HG03354 (cell line): ENCODE results near the gene MADD.
A peak's percentile ranks its signal among the peaks of the same experiment; 100 is the strongest.

Experiments used
- ATAC-seq: cut with Tn5 transposase; IDR thresholded peaks from one replicate; pipeline ENCODE4 v1.9.1; 2021; ENCODE audit warnings: mild to moderate bottlenecking; ENCODE audit not compliant: unreplicated experiment, poor library complexity, severe bottlenecking

The MADD gene

DNA sequence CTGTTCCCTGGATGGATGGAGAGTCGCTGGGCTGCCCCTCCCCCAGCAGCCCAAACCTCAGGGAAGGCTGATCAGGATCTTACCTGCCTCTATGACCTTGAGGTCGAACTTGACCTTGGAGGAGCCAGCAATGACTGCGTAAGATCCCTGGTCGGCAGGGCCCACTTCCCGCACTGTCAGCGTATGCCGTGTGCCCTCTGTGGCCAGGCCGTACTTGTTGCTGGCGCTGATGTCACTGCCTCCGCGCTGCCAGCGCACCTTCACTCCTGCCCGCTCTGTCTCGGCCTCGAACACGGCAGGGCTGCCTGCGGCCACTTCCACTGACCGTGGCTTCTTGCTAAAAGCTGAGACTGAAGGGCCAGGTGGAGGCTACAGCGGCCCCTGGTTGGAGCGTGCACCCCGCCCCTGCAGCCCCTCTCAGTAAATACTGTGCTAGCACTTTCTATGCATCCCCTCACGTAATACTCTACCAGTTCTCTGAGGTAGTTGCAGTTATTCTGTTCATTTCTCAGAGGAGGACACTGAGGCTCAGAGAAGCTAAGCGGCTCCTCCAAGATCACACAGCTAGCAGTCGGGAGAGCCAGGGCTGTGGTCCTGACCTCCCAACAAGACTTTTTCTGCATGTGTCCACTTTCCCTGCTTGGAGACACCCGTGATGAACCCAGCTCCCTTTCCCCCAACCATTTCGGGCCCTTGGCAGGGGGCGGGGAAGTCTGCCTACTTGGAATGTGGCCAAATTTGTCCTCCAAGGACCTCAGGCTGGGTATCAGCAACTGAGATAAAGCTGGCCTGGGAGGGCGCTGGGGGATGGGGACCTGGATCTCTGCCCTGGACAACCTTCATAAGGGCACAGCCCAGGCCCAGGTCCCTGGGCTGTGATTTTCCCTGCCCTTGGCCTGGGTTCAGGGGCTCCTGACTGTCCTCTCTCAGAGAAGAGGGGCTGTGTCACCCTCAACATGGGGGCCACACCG, 81.5 kb downstream of the MADD start:
- ATAC-seq, result no peak

DNA sequence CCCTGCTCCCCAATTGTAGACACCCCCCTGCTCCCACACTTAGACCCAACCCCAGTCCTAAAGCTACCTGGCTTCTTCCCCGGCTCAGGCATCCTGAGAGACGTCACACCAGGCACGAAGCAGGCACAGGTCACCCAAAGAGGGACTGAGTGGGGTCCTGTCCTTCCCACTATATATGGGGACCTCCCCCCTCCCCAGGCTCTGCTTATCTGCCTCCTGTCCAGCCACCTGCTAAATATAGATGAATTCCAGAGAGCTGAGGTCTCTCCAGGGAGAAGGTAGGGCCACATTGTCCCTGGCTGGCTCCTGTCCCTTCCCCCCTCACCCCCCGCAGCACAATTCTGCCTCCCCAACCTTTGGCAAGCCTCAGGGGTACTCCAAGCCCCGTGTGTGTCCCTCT, 82.6 kb downstream of the MADD start, which contains the start of gene MYBPC3:
TSS of gene MYBPC3 (minus strand) at position 147 of the 400 bp plus-strand sequence. CDS start at position 92, 55 bp downstream.
- ATAC-seq, result no peak

DNA sequence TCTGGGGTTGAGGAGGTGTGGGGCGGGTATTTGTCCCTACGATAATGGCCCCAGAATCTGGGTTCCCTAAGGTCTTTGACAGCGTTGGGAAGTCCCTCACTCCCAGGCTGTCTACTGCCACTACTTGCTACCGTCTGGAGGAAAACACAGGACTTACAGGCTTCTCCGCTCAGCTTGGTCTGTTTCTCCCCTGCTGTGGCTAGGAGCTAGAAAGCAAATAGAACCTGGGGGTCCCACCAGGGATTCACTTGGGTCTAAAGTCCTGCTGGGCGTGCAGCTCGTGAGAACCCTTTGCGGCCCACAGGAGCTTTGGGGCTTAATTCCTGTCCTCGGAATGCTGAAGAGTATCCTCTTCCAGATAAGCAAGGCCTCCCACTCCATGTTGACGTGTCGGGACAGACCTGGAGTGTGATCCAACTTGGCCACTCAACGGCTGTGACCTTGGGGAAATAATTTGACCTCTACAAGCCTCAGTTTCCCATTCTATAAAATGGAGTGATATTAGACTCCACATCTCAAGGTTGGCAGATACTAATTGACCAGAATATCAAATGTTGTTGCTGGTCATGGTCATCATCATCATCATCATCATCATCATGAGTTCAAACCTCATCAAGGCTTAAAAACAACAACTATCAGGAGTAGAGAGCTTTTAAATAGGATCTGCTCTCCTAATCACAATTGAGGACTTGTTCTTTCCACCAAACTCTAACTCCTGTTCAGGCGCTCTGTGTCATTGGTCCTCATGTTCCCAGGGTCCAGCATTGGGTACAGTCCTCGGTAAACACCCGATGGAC, 84.2 kb downstream of the MADD start:
- ATAC-seq, result no peak

DNA sequence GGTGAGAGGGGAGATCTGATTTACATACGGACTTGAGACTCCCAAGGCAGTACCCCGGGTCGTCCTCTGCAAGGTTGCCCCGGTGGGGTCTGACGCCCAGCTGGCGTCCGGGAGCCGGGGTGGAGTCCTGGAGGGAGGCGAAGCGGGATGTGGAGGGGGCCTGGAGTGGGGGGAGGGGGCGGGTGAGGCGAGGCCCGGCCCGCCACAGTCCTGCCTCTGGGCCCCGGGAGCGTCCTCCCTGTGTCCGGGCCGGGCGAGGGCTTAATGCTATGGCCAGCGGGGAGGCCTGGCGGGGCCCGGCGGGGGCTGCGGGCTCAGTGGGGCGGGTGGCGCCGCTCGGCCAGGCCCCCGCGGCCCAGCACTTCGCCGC, 85.0 kb downstream of the MADD start:
- no peak for ATAC-seq

DNA sequence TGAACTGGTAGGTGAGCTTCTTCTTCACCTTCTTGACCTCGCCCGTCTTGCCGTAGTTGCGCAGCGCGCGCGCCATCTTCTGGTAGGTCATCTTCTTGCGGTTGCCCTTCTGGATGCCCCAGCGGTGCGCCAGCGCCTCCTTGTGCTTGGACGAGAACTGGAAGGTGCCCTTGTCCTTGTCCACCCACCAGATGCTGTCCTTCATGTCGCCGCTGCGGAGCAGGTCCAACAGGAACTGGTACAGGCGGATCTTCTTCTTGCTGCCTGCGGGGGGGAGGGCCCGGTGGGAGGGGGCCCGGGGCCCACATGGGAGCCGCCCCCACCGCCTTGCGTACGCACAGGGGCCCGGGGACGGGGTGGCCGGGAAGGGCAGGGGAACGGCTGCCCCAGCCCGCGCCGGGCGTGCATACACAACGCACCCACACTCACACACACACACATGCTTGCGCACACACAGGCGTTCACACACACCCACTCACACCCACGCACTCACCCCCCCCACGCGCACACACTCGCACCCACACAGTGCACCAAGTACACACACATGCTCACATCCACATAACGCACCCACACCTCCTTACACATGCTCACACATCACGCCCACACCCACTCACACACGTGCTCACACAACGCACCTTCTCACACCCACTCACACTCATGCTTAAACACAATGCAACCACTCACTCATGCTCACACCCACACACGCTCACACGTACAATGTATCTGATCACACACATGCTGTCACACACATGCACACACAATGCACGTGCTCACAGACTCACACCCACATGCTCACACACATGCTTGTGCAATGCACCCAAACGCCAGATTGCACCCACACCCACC, 85.6 kb downstream of the MADD start:
- no peak for ATAC-seq

DNA sequence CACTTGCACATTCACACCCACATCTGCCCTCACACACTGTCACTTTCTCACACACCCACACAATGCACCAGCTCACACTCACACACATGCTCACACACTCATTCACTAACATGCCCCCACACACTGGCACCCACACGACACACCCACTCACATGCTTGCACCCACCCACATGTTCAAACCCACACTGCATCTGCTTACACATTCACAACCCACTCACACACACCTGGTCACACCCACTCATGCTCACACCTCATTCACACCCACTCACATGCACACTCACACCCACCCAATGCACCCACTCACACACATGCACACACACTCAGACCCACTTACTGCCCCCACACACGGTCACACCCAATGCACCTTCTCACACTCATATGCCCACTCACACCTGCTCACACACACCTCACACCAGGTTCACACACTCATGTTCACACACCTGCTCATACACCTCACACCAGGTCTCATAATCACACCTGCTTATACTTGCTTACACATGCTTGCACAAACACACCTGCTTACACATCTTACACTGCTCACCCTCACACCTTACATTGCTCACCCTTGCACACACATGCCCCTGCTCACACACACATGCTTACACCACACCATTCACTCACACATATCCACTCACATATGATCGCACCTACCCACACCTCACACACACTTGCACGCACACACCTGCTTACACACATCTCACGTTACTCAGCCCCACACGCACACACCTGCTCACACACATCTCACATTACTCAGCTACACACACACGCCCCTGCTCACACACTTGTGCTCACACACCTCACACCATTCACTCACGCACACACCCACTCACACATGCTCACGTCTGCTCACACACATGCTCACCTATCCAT, 86.4 kb downstream of the MADD start:
- no peak for ATAC-seq

DNA sequence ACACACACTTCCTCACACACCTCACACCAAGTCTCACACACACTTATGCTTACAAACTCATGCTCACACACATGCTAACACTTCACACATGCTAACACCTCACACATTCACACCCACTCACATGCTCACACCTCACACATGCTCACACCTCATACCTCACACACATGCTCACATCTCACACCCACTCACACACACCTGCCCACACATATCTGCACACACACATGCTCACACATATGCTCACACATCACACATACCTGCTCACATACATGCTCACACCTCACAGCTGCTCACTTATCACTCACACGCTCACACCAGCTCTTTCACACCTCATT, 87.0 kb downstream of the MADD start:
- no peak for ATAC-seq

DNA sequence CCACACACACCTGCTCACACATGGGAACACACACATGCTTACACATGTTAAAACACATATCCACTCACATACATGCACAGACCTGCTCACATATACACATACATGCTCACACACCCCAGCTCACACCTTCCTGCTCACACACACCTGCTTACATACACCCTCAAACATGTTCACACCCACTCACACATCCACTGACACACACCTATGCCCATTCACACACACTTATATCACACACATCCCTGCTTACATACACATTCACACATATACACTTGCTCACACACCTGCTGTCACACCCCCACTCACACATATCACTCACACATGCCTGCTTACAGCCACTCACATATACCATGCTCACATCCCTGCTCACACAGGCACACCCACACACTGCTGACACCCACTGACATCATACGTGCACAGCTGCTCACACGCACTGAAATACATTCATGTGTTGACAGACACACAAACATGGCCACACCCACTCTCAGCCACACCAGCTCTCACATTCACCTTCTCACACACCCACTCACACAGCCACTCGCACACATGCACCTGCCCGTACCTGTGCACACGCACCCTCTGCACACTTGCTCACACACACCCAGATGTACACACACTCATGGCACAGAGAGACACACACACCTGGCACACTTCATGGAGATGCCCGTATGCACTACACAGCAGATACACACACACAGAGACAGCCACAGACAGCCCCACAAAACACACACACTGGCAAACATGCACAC, 88.2 kb downstream of the MADD start:
- ATAC-seq, result no peak

DNA sequence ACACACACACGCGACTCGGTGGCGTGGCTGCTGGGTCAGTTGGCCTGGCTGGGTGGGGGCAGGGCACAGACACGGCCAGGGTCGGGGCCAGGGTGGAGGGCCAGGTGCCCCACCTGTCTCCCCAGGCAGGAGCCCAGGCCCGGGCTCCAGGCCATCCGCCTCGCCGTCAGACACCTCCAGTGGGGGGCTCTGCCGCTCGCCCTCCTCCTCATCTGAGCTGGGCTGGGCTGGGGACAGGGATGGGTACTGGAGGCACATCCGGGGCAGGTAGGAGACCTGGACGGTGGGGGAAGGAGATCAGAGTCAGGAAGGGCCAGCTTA, 88.8 kb downstream of the MADD start:
- no peak for ATAC-seq

DNA sequence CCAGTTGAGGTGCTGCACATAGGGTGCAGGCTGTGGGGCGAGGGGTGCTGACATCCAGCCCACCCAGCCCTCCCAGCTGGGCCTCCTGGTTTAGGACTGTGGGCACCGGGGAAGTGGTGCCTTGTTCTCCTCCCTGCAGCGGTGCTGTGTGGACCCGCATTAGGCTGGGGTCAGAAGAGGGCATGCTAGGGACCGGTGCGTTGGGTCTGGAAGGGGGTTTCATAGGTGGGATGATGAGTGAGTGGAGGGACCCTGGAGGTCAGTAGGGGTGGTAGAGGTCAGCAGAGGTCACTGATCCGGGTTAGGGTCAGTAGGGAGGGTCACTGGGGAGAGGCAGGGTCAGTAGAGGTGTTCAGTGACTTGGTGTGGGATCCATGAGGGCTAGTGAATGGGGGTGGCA, 89.2 kb downstream of the MADD start:
- ATAC-seq, result no peak

DNA sequence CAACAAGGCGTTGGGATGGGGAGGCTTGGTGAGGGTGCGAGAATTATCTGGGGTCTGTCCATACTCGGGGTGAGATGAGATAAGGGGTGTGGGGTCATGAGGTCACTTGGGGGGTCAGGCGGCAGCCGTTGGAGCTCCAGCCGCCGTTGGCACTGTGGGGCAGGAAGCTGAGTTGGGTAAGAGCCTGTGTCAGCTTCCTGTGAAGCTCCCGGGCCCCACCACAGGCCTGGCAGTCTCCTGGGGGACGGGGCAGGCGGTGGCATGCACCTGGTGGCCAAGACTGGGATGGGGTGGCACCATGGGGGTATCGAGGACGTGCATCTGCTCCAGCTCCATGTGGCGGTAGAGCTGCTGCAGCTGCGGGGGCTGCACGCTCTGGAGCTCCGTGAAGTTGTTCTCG, 89.7 kb downstream of the MADD start:
- ATAC-seq, result no peak

DNA sequence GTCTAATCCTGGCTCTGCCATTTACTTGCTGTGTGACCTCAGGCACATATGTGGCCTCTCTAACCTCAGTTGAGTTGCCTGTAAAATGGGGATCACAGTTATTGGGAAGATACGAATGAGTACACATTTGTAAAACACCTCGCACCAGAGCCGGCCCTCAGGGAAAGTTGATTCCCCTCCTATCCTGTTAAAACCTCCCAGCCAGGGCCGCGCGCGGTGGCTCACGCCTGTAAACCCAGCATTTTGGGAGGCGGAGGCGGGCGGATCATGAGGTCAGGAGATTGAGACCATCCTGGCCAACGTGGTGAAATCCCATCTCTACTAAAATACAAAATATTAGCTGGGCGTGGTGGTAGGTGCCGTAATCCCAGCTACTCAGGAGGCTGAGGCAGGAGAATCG, 90.4 kb downstream of the MADD start:
- ATAC-seq, result no peak

DNA sequence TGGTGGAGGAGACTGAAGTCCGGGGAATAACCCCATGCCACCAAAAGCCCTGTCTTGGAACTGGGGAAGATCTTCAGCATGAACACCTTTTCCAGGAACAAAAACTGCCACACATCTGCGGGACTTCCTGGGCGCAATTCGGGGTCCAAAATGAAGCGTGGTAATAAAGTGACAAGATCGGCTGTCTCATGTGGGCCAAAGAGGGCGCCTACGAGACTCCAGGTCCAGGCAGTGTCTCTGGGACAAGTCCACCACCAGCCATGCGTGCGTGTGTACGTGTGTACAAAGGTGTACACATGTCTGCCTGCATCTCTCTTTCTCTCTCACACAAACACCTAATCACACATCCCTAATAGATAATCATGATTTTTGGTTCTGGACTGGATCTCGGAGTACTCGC, 91.5 kb downstream of the MADD start:
- ATAC-seq, result no peak

DNA sequence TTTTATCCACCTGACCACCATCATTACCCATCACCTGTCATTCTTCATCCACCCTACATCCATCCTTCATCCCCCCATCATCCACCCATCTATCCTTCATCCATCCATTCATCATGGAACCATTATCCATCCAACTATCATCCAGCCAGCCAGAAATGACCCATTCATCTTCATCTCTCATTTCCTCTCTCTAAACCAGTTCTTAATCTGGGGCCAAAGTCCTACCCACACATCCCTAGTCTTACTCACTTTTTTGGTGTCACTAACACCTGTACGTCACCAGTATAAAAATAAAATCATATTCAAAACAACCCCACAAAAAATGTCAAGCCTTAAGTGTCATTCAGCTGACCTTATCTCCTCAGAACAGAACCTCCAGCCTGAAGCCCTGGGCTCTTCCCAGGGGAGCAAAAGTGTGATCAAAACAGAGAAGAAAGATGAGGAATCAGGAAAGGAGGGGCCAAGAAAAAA, 96.1 kb downstream of the MADD start:
- ATAC-seq, result no peak

DNA sequence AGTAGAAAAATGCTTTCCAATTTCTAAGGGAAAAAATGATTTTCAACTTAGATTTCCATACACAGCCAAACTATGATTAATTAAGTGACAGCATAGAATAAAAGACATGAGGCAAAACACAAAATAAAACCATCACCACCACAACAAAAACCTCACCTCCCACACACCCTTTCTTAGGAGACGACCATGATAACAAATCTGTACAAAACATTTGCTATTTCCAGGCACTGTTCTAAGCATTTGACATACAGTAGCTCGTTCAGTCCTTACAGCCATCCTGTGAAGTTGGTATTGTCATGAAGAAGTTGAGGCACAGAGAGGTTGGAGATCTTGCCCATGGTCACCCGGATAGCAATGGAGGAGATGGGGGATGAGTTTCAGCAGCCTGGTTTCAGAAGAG, 99.7 kb downstream of the MADD start:
- ATAC-seq, result no peak

DNA sequence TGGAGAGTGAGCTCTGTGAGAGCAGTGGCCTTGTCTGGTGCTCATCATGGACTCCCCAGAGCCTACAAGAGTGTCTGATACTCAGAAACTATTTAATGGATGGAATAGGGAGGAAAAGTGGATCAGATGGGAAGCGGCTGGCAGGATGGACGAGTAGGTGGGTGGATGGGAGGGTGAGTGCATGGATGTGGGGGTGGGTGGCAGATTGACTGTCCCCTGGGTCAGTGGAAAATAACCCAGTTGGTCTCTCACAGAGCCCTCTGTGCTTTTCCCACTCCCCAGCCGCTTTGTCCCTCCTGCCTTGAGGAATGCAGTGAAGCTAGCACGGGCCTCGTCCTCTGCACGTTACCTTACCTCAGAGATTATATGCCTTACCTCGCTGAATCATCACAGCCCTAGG, 102.5 kb downstream of the MADD start:
- no peak for ATAC-seq

DNA sequence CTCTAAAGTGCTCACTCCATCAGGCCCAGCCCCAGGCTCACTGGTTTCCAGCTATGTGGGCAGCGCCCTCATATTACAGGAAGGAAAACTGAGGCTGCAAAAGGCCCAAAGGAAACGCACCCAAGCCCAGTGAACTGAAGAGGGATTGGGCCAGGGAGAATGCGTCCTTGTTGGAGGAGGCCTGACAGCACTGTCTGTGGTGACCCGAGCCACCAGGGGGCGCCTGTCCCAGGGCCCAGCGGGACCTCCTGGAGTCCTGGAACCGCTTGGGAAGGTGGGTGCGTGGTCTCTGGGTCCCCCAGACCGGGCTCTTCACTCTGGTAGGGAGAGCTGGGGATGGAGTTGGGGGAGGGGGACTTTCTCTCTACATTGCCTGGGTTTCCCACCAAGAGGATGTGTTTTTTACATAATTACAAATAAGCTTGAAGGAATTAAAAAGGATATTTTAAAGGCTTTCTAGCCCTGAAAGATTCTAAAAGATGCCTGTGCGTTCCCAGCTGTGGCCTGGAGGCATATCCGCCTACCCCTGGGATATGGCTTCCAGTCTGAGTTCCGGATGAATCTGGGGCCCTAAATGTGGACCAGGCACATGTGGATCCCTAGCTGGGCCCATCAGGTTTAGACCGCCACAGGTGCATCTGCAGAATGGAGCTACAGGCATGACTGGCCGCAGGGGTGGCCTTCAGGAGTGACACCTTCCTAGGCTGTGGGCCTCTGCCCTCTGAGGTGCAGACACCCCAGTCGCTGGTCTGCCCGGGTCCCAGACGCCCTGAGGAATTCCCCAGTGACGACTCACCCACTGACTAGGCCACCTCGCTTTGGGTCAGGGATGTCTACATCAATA, 104.2 kb downstream of the MADD start:
- peak; percentile 40 for ATAC-seq

DNA sequence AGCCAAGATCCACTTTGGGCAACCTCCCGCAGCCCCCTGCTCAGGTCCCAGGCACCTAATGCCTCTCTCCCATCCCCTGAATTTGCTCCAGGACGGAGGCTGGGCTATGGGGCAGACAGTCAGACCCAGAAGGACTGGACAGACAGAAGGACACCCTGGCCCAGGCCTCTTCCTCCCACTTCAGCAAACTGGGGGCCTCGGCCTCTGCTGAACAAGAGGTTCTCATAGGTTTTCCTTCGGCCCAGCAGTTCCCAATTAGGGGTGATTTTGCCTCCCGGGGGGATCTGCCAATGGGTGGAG, 104.7 kb downstream of the MADD start:
- ATAC-seq, result no peak
